Left renal cortex interstitium (tissue), 4 donors: Measurements from ENCODE around the gene ARID1B. TPM values are rescaled to one million over a fixed set of nuclear protein-coding genes. Genes with fewer than 3 reads are reported as not detected.

Experiments
- DNase-seq, 4 donors: peaks; one replicate each; pipeline ENCODE4 v3.0.0-alpha.2; 2013; ENCODE audit warnings: low read depth in 4 of 4, low spot score in 2 of 4, missing footprints in 1 of 4
- polyA plus RNA-seq, 4 donors: library from polyadenylated mRNA; unstranded; fragments of 120-200 nt; gene quantifications; one replicate each; pipeline ENCODE4 v1.2.1, GENCODE V29; 2013; ENCODE audit not compliant: insufficient read length in 4 of 4

ARID1B gene
- polyA plus RNA-seq = 10 to 100 TPM; 68.2 to 91.4 (median 76.9) TPM

DNA sequence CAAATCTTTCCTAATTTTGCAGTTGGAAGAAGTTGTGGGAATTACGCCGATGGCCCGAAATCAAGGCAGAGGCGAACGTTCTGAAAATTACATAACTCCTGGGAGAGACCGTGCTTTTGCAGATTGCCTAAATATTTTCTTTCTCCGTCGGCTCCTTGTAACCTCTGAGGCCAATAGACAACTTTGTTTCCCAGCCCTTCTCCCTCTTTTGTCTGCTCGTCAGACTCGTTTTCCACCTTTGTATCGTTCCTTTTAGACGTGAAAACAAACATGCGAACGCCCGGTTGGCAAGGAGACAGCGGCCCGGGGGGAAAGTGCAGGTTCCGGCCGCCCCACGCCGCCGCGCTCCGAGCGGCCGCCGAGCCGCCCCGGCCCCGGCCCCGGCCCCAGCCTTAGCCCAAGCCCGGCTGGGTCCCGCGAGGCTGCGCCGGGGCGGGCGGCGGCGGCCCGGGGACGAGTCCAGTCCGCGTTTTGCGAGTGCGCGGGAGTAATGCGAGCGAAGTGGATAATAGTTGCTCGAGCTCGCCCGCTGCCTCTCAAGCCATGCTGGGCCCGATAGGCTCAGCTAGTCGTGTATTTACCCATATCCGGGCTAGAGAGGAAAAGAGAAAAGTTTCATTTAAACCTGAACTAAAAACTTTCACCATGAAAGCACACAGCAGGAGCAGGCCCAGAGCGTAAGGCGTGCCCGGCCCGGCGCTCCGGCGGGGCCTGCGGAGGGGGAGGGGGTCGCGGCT lies at the start of gene ARID1B:
TSS of gene ARID1B (plus strand) at position 539 of the 737 bp plus-strand sequence. CDS start 303 bp downstream, outside the sequence.
- peak in 1 of 4 donors; percentile 79 for DNase-seq

GRCh38 chr6:156727715-156728385 lies 49.3 kb upstream of the ARID1B start:
- no peak for DNase-seq

DNA sequence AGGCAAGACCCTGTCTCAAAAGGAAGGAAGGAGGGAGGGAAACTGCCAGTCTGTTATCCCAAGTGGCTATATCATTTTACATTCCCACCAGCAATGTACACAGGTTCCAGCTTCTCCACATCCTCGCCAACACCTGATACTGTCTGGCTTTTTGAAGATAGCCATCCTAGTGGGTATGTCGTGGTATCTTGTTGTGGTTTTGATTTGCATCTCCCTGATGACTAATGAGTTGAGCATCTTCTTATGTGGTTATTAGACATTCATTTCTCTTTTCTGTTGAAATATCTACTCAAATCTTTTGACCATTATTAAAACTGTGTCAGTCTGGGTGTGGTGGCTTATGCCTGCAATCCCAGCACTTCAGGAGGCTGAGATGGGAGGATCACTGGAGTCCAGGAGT lies 47.9 kb upstream of the ARID1B start:
- no peak for DNase-seq

DNA sequence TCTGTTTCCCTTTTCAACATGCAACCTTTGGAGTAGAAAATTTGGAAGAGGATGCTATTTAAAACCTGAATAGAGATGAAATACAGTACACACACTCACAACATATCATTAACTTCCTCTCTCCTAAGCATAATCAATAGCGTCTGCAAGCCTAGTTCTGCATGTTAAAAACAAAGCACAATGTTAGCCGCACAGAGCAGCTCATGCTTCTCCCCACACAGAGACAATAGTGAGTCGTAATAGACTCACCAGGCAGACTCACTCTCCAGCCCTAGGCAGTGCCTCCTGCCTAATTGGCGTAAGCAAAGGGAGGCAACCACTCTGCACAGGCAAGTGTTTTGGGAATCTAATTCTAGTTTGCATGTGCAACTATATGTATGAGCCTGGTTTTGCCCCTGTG lies 45.8 kb upstream of the ARID1B start:
- no peak for DNase-seq

DNA sequence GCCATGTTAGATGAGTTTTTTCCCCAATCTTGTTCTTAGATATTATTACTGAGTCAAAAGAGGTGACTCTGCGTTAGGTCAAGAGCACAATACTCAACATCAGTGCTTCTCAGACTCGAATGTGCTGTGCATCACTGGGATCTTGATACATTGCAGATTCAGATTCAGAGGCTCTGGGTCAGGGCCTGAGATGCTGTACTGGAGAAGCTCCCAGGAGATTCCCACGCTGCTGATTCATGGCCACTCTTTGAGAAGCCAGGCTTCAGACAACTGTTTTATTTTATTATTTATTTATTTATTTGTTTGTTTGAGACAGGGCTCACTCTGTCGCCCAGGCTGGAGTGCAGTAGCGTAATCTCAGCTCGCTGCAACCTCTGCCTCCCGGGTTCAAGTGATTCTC lies 41.4 kb upstream of the ARID1B start:
- DNase-seq = no peak

DNA sequence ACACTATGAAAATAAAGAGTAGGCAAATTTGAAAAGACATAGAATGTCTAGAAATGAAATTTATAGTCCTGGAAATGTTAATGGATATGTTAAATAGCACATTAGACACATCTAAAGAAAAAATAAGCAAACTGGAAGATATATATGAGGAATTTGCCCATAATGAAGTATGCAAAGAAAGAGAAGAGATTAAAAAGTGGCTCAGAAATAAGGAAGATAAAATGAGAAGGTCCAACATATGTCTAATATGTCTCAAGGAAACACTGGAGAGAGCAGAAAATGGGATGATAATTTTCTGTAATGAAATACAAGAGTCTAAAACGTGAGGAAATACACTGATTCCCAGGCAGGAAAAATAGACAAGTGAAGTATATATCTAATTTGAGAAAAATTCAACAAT lies 36.6 kb upstream of the ARID1B start:
- no peak for DNase-seq

DNA sequence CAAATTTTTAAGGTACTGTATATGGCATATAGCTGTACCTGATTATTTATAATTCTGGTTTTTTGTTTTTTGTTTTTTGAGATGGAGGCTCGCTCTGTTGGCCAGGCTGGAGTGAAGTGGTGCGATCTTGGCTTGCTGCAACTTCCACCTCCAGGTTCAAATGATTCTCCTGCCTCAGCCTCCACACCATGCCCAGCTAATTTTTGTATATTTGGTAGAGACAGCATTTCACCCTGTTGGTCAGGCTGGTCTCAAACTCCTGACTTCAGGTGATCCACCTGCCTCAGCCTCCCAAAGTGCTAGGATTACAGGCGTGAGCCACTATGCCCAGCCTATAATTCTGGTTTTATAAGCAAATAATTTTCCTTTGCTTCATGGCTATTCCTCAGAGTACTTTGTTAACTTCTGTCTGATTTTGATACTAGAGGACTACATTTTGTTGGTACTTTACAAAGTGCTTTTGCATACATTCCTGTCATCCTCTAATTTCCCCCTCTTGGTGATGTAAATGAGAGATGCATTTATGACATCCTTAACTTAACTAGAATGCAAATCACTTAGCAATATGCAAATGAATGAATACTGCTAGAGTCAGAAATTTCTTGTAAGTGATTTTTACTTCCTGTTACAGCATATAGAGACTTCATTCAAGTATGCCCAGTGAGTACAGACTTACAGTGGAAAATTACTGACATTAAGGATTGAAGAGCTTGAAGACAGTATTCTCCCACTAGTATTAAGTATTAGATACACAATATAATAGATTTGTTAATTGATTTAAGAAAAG lies 35.7 kb upstream of the ARID1B start:
- no peak for DNase-seq

- no peak for DNase-seq
Observed at GRCh38 chr6:156747715-156748114, 29.5 kb upstream of the ARID1B start.

GRCh38 chr6:156748504-156748903 lies 28.7 kb upstream of the ARID1B start:
- DNase-seq = no peak

DNA sequence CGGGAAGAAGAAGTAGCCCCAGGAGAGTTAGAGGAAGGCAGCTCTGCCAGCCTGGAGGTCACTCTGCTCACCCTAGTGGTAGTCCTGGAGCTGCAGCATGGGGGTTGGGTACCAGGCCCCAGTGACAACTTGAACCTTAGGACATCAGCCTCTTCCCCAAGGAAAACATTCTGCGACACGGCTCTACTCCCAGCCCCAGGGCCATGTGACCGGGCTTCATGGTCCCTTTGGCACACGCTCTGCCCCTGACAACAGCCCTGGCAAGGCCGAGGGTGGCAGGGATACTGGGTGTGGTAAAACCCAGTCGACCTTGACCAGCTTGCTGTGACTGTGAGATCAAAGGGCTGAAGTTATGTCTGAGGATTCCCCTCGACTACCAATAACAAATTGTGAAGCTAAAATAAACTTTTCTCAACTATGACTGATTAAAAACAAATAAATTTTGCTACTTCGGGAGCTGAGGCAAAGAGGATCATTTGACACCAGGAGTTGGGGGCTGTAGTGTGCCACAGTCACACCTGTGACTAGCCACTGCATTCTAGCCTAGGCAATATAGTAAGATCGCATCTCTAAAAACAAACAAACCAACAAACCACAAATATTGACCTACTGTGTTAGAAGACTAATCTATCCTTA lies 24.4 kb upstream of the ARID1B start:
- no peak for DNase-seq

DNA sequence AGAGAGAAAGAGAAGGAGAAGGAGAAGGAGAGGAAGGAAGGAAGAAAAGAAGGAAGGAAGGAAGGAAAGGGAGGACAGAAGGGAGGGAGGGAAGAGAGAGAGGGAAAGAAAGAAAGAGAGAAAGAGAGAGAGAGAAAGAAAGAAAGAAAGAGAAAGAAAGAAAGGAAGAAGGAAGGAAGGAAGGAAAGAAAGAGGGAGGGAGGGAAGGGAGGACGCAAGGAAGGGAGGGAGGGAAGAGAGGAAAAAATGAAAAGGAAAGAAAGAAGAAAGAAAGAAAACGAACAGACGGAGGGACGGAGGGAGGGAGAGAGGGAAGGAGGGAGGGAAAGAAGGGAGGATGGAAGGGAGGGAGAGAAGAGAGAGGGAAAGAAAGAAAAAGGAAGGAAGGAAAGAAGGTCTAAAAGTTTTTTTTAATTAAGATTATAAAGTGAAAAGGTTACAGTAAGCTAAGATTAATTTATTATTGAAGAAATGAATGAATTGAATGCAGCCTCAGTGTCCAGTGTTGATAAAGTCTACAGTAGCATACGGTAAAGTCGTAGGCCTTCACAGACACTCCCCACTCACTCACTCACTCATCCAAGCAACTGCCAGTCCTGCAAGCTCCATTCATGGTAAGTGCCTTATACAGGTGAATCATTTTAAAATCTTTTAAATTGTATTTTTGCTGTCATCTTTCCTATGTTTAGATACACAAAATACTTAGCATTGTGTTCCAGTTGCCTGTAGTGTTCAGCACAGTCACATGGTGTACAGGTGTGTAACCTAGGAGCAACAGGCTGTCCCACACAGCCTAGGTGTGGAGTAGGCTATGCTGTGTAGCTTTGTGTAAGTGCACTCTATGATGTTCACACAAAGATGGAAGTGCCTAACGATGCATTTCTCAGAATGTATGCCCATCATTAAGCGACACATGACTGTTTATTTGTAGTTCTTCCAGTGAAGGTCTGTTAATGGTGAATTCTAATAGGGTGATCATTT lies 20.3 kb upstream of the ARID1B start:
- no peak for DNase-seq

- no peak for DNase-seq
Observed at GRCh38 chr6:156757849-156758248, 19.3 kb upstream of the ARID1B start.

- no peak for DNase-seq
Observed at GRCh38 chr6:156760377-156760776, 16.8 kb upstream of the ARID1B start.

DNA sequence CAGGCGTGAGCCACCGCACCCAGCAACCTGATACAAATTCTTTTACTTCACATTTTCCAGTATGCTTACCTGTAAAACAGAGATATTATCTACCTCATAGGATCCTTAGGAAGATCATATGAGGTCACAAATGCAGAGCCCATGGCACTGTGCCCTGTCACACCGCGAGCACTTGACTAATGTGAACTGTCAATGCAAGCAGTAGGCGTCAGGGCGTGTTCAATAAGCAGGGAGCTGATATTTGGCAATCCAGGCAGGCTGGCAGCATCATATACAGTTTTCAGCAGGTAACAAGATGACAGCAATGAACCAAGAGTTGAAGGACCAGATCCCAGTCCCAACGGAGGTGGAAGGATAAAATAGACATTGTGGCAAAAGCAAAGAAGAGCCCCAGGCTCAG lies 14.6 kb upstream of the ARID1B start:
- no peak for DNase-seq

DNA sequence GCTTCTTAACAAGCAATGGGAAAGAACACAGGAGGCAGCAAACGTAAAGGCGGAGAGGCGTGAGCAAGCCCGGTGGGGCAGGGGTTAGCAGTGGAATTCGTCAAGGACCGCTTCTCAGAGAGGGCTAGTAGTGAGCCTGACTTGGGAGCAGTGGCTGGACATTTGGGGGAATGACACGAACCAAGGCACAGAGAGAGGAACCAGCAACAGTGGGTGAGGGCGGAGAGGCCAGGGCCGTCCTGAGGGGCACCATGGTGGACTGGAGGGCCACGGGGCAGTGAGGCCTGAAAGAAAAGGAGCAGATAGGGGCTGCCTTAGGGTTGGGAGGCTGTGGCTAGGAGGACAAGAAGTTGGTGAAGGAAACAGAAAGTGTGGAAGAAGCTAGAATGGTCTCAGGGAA lies 12.1 kb upstream of the ARID1B start:
- DNase-seq = no peak

DNA sequence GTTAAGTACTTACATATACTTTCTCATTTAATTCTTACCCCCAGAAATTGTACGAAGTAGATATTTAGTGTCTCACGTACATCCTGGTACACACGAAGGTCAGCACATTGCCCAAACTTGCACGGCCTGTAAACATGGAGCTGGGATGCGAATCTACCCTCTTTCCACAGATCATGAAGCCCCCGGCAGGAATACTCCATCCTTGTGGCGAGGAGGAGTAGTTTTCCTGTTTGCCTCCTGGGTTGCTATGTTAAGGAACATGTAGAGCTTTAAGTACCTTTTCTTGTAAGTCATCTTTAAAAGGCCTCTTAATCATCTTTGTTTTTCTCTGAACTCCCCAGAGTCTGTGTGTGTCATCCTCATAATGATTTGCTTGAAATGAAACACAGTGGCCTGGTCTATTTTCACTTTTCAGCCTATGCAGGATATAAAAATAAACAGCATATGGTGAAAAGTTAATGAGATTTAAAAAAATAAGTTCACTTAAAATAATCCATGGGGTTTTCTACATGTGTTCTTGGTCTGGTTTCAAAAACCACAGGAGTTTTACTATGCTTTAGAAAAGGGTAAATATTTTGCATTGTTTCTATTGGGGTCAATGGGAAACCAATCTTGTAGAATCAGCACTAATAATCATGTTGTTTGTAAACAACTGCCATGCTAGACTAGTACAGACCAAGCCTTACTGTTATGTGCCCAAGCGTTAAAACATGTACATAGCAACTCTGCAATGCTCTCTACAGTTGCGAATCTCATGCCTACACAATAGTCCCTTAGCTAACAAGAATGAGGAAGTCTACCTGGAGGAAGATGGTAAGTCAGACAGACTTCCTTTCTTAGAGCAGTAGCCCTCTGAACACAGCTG lies 9.3 kb upstream of the ARID1B start:
- DNase-seq = no peak

DNA sequence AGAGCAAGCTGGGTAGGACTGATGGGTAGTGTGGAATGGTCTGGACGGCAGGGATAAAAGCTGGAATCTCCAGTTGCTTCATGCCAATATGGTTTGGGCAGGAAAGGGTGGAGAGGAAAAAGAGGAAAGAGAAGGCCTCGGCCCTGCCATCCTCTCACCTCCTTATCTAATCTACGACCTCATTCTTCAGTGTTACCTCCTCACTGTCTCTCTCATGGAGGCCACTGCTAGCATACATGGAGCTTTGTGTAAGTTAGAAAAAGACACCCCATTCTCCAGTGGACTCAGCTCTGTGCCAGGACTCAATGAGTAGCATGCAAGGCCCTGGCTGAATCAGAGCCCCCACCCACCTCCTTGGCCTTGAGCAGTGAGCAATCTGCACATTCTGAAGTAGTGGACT lies 6.1 kb upstream of the ARID1B start:
- no peak for DNase-seq

DNA sequence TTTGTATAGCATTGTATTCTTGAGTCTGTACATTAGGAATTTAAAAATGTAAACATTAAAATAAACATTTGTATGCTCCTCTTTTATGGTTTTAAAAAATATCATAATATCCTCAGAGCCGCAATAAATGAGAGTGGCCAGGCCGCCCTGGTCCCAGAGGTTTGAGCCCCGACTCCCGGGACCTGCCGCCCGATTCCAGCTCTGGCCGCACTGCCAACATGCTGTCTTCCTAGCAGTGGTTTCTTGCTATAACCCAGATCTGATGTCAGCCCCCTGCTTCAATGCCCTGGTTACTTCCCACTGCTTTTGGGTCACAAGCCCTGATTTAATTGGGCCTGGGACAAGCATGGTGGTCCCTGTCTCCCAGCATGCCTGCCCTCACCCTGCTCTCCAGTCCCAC lies 5.4 kb upstream of the ARID1B start:
- DNase-seq = no peak

DNA sequence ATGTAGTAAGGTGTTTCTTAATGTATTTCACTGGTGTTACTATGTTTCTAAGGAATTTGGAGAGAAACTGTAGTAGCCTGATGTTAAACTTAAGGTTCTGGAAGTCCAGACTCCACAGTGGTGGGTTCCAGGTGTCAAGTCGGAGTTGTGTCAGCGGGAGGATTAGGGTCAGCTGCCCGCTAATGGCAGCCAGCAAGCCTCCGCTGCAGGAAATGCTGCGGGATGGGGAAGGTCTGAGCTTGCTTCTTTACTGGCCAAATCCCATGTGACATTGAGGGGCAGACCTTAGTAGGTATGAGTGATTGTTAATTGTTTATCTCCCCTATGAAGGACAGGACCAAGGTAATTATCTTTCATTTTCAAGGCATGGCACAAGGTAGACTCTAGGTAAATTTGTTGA lies 3.7 kb upstream of the ARID1B start:
- no peak for DNase-seq
